GM23338 (cell line): ENCODE results near the gene RSRC2. TPM values are rescaled to one million over a fixed set of nuclear protein-coding genes. Genes with fewer than 3 reads are reported as not detected.
A peak's percentile ranks its signal among the peaks of the same experiment; 100 is the strongest.
"Not testable (repeated sequence)": the region's sequence is repeated elsewhere in the genome, so short reads cannot be mapped to it uniquely, and the experiment has no call there.

Source experiments
- ATAC-seq: fragments of 200-7000 bp; cut with Tn5 transposase; 3 replicates; pipeline ENCODE4 v1.9.1; 2020
- DNase-seq: peaks from one replicate; pipeline ENCODE4 v3.0.0-alpha.2; 2015; ENCODE audit warnings: low spot score
- H2AFZ ChIP-seq: fragments of 200-600 bp; sonication (generic); 2 replicates; pipeline ENCODE4 v1.8.0; 2016; ENCODE audit warnings: antibody characterized with exemption, mild to moderate bottlenecking, moderate library complexity
- H3F3A ChIP-seq: fragments of 200-600 bp; sonication (generic); replicated peaks from 2 replicates; pipeline ENCODE4 v1.8.0; 2017; ENCODE audit warnings: antibody characterized with exemption, mixed run types, low read depth
- H3K27ac ChIP-seq: fragments of 200-600 bp; sonication (generic); 2 replicates; pipeline ENCODE4 v1.6.1; 2016; ENCODE audit warnings: low read depth
- H3K27me3 ChIP-seq: fragments of 200-600 bp; sonication (generic); 2 replicates; pipeline ENCODE4 v1.8.0; 2016; ENCODE audit warnings: mild to moderate bottlenecking, mixed run types, moderate library complexity; ENCODE audit not compliant: insufficient read depth
- H3K36me3 ChIP-seq: fragments of 200-600 bp; sonication (generic); 2 replicates; pipeline ENCODE4 v1.8.0; 2016; ENCODE audit warnings: mild to moderate bottlenecking; ENCODE audit not compliant: insufficient read depth
- H3K4me1 ChIP-seq: fragments of 200-600 bp; sonication (generic); 2 replicates; pipeline ENCODE4 v1.8.0; 2016; ENCODE audit warnings: mild to moderate bottlenecking, moderate library complexity; ENCODE audit not compliant: insufficient read depth
- H3K4me2 ChIP-seq: fragments of 200-600 bp; sonication (generic); 2 replicates; pipeline ENCODE4 v1.7.1; 2017; ENCODE audit warnings: mixed run types
- H3K4me3 ChIP-seq: fragments of 200-600 bp; sonication (generic); 2 replicates; pipeline ENCODE4 v1.6.1; 2016; ENCODE audit warnings: mixed run types
- H3K79me2 ChIP-seq: fragments of 200-600 bp; sonication (generic); replicated peaks from 2 replicates; pipeline ENCODE4 v1.8.0; 2017; ENCODE audit warnings: mild to moderate bottlenecking; ENCODE audit not compliant: insufficient read depth
- H3K9me2 ChIP-seq: fragments of 200-600 bp; sonication (generic); 2 replicates; pipeline ENCODE4 v1.8.0; 2017; ENCODE audit not compliant: insufficient read depth
- H4K20me1 ChIP-seq: fragments of 200-600 bp; sonication (generic); replicated peaks from 2 replicates; pipeline ENCODE4 v1.8.0; 2017; ENCODE audit warnings: mild to moderate bottlenecking; ENCODE audit not compliant: insufficient read depth
- H3K27ac Mint-ChIP-seq: 2 replicates; pipeline ENCODE4 v1.8.0; 2020; ENCODE audit warnings: inconsistent platforms, mild to moderate bottlenecking, moderate library complexity, mixed read lengths
- H3K27me3 Mint-ChIP-seq: 3 replicates; pipeline ENCODE4 v1.8.0; 2022; ENCODE audit warnings: low read depth, mild to moderate bottlenecking, moderate library complexity, mixed read lengths, inconsistent platforms; ENCODE audit not compliant: insufficient read depth, poor library complexity
- H3K36me3 Mint-ChIP-seq: 3 replicates; pipeline ENCODE4 v1.8.0; 2021; ENCODE audit warnings: low read depth, mild to moderate bottlenecking, inconsistent platforms, moderate library complexity, mixed read lengths
- H3K4me1 Mint-ChIP-seq: 3 replicates; pipeline ENCODE4 v1.8.0; 2020; ENCODE audit warnings: mild to moderate bottlenecking, inconsistent platforms, mixed read lengths
- H3K4me3 Mint-ChIP-seq: 3 replicates; pipeline ENCODE4 v1.8.0; 2021; ENCODE audit warnings: moderate library complexity, mild to moderate bottlenecking, inconsistent platforms, mixed read lengths
- H3K9me3 Mint-ChIP-seq: 3 replicates; pipeline ENCODE4 v1.8.0; 2020; ENCODE audit warnings: moderate library complexity, mild to moderate bottlenecking, inconsistent platforms, mixed read lengths
- CTCF ChIP-seq, 2 experiments: fragments of 200-600 bp in 1 of 2; sonication (generic) in 1 of 2; conservative IDR thresholded peaks; 2 replicates each; pipeline versions ENCODE4 v1.5.1 to v1.6.1; 2016 to 2017; ENCODE audit warnings: antibody characterized with exemption in 2 of 2, low read depth in 2 of 2, mild to moderate bottlenecking in 2 of 2, moderate library complexity in 1 of 2
- polyA plus RNA-seq: library from polyadenylated mRNA; unstranded; fragments of >200 nt; fragmentation: Nextera tagmentation; extraction: Ambion mirVana; gene quantifications from 2 replicates; pipeline ENCODE4 v1.2.1, GENCODE V29; 2016
- total RNA-seq: library from RNA; depleted of rRNA; stranded (reverse); fragments of >200 nt; shearing (Covaris generic); gene quantifications from 2 replicates; pipeline ENCODE4 v1.2.3, GENCODE V29; 2014
- TF ChIP-seq, protein P1 (sequence below): IDR thresholded peaks from 2 replicates; pipeline ENCODE4 v1.6.1; 2016; ENCODE audit warnings: antibody characterized with exemption

The RSRC2 gene
- total and polyA plus RNA-seq, 2 experiments from 2014 or later, result 76.3 to 184 TPM

DNA sequence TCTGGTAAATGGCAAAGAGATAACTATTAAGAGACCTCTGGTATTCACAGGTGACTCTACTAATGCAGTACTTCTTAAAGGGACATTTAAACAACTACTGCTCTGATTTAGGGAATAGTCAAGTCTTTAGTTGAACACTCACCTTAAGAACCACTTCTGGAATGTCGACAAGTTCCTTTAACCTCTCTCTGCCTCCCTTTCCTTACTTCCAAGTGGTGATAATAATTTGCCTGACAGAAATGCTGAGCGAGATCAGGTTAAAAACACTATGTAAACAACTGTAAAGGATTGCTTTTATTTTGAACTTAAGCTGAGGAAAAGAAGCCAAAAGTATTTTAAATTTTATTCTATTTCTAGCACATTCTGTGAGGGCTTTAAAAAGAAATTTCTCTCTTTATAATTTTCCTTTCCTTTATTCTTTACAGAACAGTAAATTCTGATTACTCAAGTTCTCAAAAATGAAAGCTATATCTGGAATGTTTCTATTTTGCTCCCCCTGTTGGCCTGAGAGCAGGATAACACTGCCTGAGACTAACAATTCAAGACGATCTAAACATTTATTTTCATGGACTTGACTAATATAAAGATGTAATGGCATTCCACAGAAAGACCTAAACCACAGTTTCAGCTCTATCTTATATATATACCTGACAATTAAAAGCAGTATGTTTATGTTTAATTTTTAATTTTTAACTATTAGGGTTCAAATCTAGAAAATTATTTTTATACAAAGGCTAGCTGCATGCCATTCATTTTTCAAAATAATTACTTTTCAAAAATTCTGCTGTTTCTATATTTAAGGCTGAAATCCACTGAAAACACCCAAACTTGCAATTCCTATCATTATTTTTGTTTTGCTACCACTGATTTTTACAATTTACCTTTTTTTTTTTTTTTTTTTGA lies 55.2 kb downstream of the RSRC2 start:
- no peaks in the 10 kb centered on the region for H3K9me3 Mint-ChIP-seq
- H3K27ac Mint-ChIP-seq, result no peak overlapping the region; the same call in 1 of the 2 replicates
- H3K27me3 Mint-ChIP-seq, result peaks cover 8% of the 10 kb centered on the region
- H3K4me1 ChIP-seq, result no peaks in the 10 kb centered on the region
- DNase-seq (peak; percentile 71), ATAC-seq (no peak; the same call in 1 of the 3 replicates)
- H3K4me1 Mint-ChIP-seq, result no peaks in the 10 kb centered on the region
- H3K36me3 Mint-ChIP-seq, result peaks cover 37% of the 10 kb centered on the region
- no peaks in the 10 kb centered on the region for H3K9me2 ChIP-seq
- H3K36me3 ChIP-seq, result peaks cover 22% of the 10 kb centered on the region
- TF ChIP-seq, protein P1, sequence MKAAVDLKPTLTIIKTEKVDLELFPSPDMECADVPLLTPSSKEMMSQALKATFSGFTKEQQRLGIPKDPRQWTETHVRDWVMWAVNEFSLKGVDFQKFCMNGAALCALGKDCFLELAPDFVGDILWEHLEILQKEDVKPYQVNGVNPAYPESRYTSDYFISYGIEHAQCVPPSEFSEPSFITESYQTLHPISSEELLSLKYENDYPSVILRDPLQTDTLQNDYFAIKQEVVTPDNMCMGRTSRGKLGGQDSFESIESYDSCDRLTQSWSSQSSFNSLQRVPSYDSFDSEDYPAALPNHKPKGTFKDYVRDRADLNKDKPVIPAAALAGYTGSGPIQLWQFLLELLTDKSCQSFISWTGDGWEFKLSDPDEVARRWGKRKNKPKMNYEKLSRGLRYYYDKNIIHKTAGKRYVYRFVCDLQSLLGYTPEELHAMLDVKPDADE, result no peak
- peak; percentile 69 to 92 for TF ChIP-seq CTCF (conservative IDR thresholded peaks at IDR 0.05; ENCODE audit: low read depth in 2 of 2)
- no peak overlapping the region for H3K4me2 ChIP-seq
- no peaks in the 10 kb centered on the region for H3K79me2 ChIP-seq
- no peaks in the 10 kb centered on the region for H3K27me3 ChIP-seq
- no peak overlapping the region for H2AFZ ChIP-seq
- H3K27ac ChIP-seq, result no peak overlapping the region
- 0 out of 2 replicates have a peak, but pooled peaks cover 4% of the 10 kb centered on the region for H3F3A ChIP-seq
- no peak overlapping the region for H3K4me3 ChIP-seq
- H3K4me3 Mint-ChIP-seq, result no peak overlapping the region
- H4K20me1 ChIP-seq, result peaks cover 7% of the 10 kb centered on the region; the same call in 1 of the 2 replicates

DNA sequence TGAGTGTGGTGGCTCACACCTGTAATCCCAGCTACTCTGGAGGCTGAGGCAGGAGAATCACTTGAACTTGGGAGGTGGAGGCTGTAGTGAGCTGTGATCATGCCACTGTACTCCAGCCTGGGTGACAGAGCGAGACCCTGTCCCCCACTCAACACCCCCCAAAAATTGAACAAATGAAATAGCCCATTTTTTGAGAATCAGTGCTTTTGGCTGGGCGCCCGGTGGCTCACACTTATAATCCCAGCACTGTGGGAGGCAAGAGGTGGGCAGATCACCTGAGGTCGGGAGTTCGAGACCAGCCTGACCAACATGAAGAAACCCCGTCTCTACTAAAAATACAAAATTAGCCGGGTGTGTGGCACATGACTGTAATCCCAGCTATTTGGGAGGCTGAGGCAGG lies 56.2 kb downstream of the RSRC2 start:
- H3K79me2 ChIP-seq, H3K27ac Mint-ChIP-seq, H3K4me2 ChIP-seq, ATAC-seq, H3K9me3 Mint-ChIP-seq, H3K27me3 ChIP-seq, H2AFZ ChIP-seq, DNase-seq, H3K9me2 ChIP-seq, H3F3A ChIP-seq, H3K4me1 Mint-ChIP-seq, H3K4me3 Mint-ChIP-seq, H3K27me3 Mint-ChIP-seq, H3K4me3 ChIP-seq, H3K27ac ChIP-seq, H4K20me1 ChIP-seq, H3K4me1 ChIP-seq: not testable (repeated sequence)
- H3K36me3 Mint-ChIP-seq, result peaks cover 27% of the 10 kb centered on the region
- peaks cover 12% of the 10 kb centered on the region for H3K36me3 ChIP-seq

- not testable (repeated sequence) for DNase-seq, H3K79me2 ChIP-seq, H4K20me1 ChIP-seq, H3K9me3 Mint-ChIP-seq, H3K27me3 ChIP-seq, H3K9me2 ChIP-seq, H2AFZ ChIP-seq, H3K27me3 Mint-ChIP-seq, H3K27ac Mint-ChIP-seq, H3F3A ChIP-seq, H3K4me2 ChIP-seq, H3K4me1 Mint-ChIP-seq, H3K4me3 ChIP-seq, ATAC-seq, H3K4me3 Mint-ChIP-seq, H3K4me1 ChIP-seq
- Histone ChIP-seq H3K36me3 (peaks cover 12% of the 10 kb centered on the region), H3K27ac (0 out of 2 replicates have a peak overlapping the region, but pooled peaks have one; percentile 14)
- H3K36me3 Mint-ChIP-seq, result peaks cover 21% of the 10 kb centered on the region
Observed at GRCh38 chr12:122469856-122470255, 56.9 kb downstream of the RSRC2 start.
